HepG2 (cell line): ENCODE measurements around the gene FMR1. TPM values are rescaled to one million over a fixed set of nuclear protein-coding genes. Genes with fewer than 3 reads are reported as not detected.

Source experiments
- CEBPB ChIP-seq: IDR thresholded peaks from 2 replicates; pipeline ENCODE4 v1.6.1; 2011; ENCODE audit warnings: low read depth, low read length, improper control_type of control experiment, borderline replicate concordance
- ELF3 ChIP-seq: IDR thresholded peaks from 2 replicates; pipeline ENCODE4 v1.6.1; 2016; ENCODE audit warnings: missing genetic modification reagents, missing compliant biosample characterization
- HMGA1 ChIP-seq: sonication (generic); formaldehyde crosslinking; conservative IDR thresholded peaks from 2 replicates; pipeline ENCODE4 v1.4.0; 2020; ENCODE audit warnings: missing genetic modification reagents
- HNRNPH1 ChIP-seq: fragments of 200-400 bp; formaldehyde crosslinking; optimal IDR thresholded peaks from 2 replicates; pipeline ENCODE3; 2017; ENCODE audit warnings: mild to moderate bottlenecking, low read depth, low read length
- HNRNPLL ChIP-seq: fragments of 200-400 bp; formaldehyde crosslinking; IDR thresholded peaks from 2 replicates; pipeline ENCODE4 v1.6.1; 2017; ENCODE audit warnings: mild to moderate bottlenecking, low read depth, low read length; ENCODE audit not compliant: poor library complexity, severe bottlenecking
- KLF12 ChIP-seq: sonication (generic); formaldehyde crosslinking; IDR thresholded peaks from 2 replicates; pipeline ENCODE4 v1.4.0; 2020; ENCODE audit warnings: missing genetic modification reagents, borderline replicate concordance
- MAFG ChIP-seq: sonication (generic); formaldehyde crosslinking; IDR thresholded peaks from 2 replicates; pipeline ENCODE4 v1.5.1; 2020; ENCODE audit warnings: mild to moderate bottlenecking, missing genetic modification reagents
- NFKB2 ChIP-seq: sonication (generic); formaldehyde crosslinking; IDR thresholded peaks from 2 replicates; pipeline ENCODE4 v1.4.0; 2020; ENCODE audit warnings: missing genetic modification reagents, borderline replicate concordance
- NR2F2 ChIP-seq: IDR thresholded peaks from 2 replicates; pipeline ENCODE4 v1.6.1; 2012; ENCODE audit warnings: low read depth, inconsistent platforms, borderline replicate concordance
- SMYD3 ChIP-seq: sonication (generic); formaldehyde crosslinking; IDR thresholded peaks from 2 replicates; pipeline ENCODE4 v1.8.1; 2023; ENCODE audit warnings: mild to moderate bottlenecking, missing genetic modification reagents
- SNRNP70 ChIP-seq: fragments of 200-400 bp; formaldehyde crosslinking; IDR thresholded peaks from 2 replicates; pipeline ENCODE4 v1.6.1; 2017; ENCODE audit warnings: mild to moderate bottlenecking, low read depth, low read length, moderate library complexity
- SP4 ChIP-seq: sonication (generic); formaldehyde crosslinking; IDR thresholded peaks from 2 replicates; pipeline ENCODE4 v1.8.1; 2023; ENCODE audit warnings: mild to moderate bottlenecking, missing genetic modification reagents
- STAG1 ChIP-seq: sonication (generic); formaldehyde crosslinking; IDR thresholded peaks from 2 replicates; pipeline ENCODE4 v1.4.0; 2020; ENCODE audit warnings: missing genetic modification reagents
- TARDBP ChIP-seq: sonication (generic); formaldehyde crosslinking; IDR thresholded peaks from 2 replicates; pipeline ENCODE4 v1.8.0; 2022; ENCODE audit warnings: mild to moderate bottlenecking, missing genetic modification reagents
- TCF12 ChIP-seq, 2 experiments: fragments of 450-650 bp in 1 of 2; sonication (generic) in 1 of 2; formaldehyde crosslinking in 1 of 2; IDR thresholded peaks; 2 replicates each; pipeline versions ENCODE4 v1.6.1 to v1.8.0; 2017 to 2022; ENCODE audit warnings: antibody characterized with exemption in 1 of 2, mild to moderate bottlenecking in 1 of 2, missing genetic modification reagents in 1 of 2, moderate library complexity in 1 of 2
- ZBTB38 ChIP-seq: sonication (generic); formaldehyde crosslinking; IDR thresholded peaks from 2 replicates; pipeline ENCODE4 v1.5.1; 2020; ENCODE audit warnings: mild to moderate bottlenecking, missing genetic modification reagents
- ZNF337 ChIP-seq: sonication (generic); formaldehyde crosslinking; IDR thresholded peaks from 2 replicates; pipeline ENCODE4 v1.5.1; 2020; ENCODE audit warnings: missing genetic modification reagents, low read depth, mild to moderate bottlenecking, borderline replicate concordance
- ZNF777 ChIP-seq: sonication (generic); formaldehyde crosslinking; IDR thresholded peaks from 2 replicates; pipeline ENCODE4 v1.4.0; 2020; ENCODE audit warnings: missing genetic modification reagents
- polyA plus RNA-seq, 8 experiments: library from polyadenylated mRNA; depleted of rRNA in 3 of 8; stranded (reverse) in 7 of 8; unstranded in 1 of 8; fragments of >200 nt; fragmentation: Illumina TruSeq in 4 of 8; extraction: Trizol in 4 of 8; gene quantifications; 2 replicates each; pipeline versions ENCODE4 v1.2.1 to v1.2.3, GENCODE V29; 2011 to 2016; ENCODE audit warnings: low read depth in 4 of 8, missing spikeins in 1 of 8, mixed read lengths in 1 of 8; ENCODE audit not compliant: insufficient read depth in 1 of 8
- total RNA-seq, 5 experiments: library from RNA; depleted of rRNA; stranded (reverse); fragments of >200 nt; fragmentation: Illumina TruSeq; extraction: Trizol; gene quantifications; 2 replicates each; pipeline ENCODE4 v1.2.3, GENCODE V29; 2016; ENCODE audit warnings: low read depth in 1 of 5
- TF ChIP-seq, protein P1 (sequence below): sonication (generic); formaldehyde crosslinking; IDR thresholded peaks from 2 replicates; pipeline ENCODE4 v1.4.0; 2020; ENCODE audit warnings: missing genetic modification reagents, low read depth, mild to moderate bottlenecking, borderline replicate concordance
- TF ChIP-seq, protein P2 (sequence below): sonication (generic); formaldehyde crosslinking; IDR thresholded peaks from 2 replicates; pipeline ENCODE4 v1.9.0; 2021; ENCODE audit warnings: missing genetic modification reagents, mild to moderate bottlenecking, borderline replicate concordance
- TF ChIP-seq, protein P3 (sequence below): sonication (generic); formaldehyde crosslinking; IDR thresholded peaks from 2 replicates; pipeline ENCODE4 v1.8.0; 2022; ENCODE audit warnings: missing genetic modification reagents, mild to moderate bottlenecking, borderline replicate concordance
- TF ChIP-seq, protein P4 (sequence below): sonication (generic); formaldehyde crosslinking; IDR thresholded peaks from 2 replicates; pipeline ENCODE4 v1.5.1; 2020; ENCODE audit warnings: mild to moderate bottlenecking, missing genetic modification reagents, moderate library complexity
- TF ChIP-seq, protein P5 (sequence below): sonication (generic); formaldehyde crosslinking; IDR thresholded peaks from 2 replicates; pipeline ENCODE4 v1.9.0; 2021; ENCODE audit warnings: missing genetic modification reagents, borderline replicate concordance

Gene FMR1
- total and polyA plus RNA-seq, 2 of the 13 experiments (the other 11 are each of a cell fraction or from before 2014, with no cell fraction given) = 27.8 to 49.6 TPM

DNA sequence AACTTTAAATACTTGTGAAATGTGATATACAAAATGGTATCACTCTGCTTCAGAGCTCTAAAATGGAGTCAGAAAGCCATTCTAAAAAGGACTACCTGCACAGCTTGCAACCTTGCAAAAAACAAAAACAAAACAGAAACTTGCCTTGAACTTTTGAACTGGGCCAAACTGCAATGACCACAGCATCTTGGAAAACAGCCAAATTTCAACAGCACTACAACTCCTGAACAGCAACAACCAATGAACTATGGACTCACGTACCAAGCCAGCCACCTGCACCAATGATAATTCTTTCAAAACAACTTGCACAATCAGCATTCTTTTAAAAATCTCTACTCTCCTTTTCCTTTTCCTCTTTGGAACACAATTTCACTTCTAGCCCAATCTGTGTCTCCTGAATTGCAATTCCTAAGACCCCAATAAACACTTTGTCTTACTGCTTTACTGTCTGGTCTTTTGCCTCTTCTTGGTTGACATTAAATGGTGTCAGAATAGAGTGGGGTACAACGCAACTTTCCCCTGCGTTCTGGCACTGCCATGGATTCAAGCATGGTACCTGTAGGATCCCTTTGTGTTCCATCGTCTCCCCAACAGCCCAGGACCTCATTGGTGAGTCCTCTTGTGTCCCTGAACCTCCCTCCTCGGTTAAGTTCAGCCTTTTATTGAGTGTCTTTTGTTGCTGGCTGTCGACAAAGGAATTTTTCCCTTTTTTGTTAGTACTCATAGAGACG, 35.7 kb upstream of the FMR1 start (continued):
- TF ChIP-seq, protein P1, sequence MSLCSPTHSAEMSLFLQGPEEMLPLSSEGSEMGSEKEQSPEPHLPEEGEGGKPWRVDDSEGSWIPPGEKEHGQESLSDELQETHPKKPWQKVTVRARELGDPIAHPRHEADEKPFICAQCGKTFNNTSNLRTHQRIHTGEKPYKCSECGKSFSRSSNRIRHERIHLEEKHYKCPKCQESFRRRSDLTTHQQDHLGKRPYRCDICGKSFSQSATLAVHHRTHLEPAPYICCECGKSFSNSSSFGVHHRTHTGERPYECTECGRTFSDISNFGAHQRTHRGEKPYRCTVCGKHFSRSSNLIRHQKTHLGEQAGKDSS (CRISPR knock-in tag) = no peak
- TF ChIP-seq TCF12 (IDR thresholded peaks at IDR 0.05) (no peak), TCF12 (CRISPR knock-in tag; IDR thresholded peaks at IDR 0.05) (no peak), ZNF337 (CRISPR knock-in tag) (no peak), ZNF777 (CRISPR knock-in tag) (no peak), NR2F2 (no peak), HMGA1 (CRISPR knock-in tag) (no peak), HNRNPLL (no peak), KLF12 (no peak), TARDBP (CRISPR knock-in tag) (no peak), SP4 (CRISPR knock-in tag) (no peak), SMYD3 (CRISPR knock-in tag) (no peak), STAG1 (CRISPR knock-in tag) (0 out of 2 replicates have a peak, but pooled peaks have one; percentile 2), NFKB2 (no peak), HNRNPH1 (no peak), MAFG (CRISPR knock-in tag) (no peak), CEBPB (peak; percentile 70; the same call in 1 of the 2 replicates), ZBTB38 (CRISPR knock-in tag) (peak; percentile 55; the same call in 1 of the 2 replicates), SNRNP70 (no peak), ELF3 (CRISPR knock-in tag) (peak; percentile 76; the same call in 1 of the 2 replicates)
- TF ChIP-seq, protein P2, sequence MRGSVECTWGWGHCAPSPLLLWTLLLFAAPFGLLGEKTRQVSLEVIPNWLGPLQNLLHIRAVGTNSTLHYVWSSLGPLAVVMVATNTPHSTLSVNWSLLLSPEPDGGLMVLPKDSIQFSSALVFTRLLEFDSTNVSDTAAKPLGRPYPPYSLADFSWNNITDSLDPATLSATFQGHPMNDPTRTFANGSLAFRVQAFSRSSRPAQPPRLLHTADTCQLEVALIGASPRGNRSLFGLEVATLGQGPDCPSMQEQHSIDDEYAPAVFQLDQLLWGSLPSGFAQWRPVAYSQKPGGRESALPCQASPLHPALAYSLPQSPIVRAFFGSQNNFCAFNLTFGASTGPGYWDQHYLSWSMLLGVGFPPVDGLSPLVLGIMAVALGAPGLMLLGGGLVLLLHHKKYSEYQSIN = no peak
- TF ChIP-seq, protein P3, sequence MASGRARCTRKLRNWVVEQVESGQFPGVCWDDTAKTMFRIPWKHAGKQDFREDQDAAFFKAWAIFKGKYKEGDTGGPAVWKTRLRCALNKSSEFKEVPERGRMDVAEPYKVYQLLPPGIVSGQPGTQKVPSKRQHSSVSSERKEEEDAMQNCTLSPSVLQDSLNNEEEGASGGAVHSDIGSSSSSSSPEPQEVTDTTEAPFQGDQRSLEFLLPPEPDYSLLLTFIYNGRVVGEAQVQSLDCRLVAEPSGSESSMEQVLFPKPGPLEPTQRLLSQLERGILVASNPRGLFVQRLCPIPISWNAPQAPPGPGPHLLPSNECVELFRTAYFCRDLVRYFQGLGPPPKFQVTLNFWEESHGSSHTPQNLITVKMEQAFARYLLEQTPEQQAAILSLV (CRISPR knock-in tag) = no peak
- TF ChIP-seq, protein P4, sequence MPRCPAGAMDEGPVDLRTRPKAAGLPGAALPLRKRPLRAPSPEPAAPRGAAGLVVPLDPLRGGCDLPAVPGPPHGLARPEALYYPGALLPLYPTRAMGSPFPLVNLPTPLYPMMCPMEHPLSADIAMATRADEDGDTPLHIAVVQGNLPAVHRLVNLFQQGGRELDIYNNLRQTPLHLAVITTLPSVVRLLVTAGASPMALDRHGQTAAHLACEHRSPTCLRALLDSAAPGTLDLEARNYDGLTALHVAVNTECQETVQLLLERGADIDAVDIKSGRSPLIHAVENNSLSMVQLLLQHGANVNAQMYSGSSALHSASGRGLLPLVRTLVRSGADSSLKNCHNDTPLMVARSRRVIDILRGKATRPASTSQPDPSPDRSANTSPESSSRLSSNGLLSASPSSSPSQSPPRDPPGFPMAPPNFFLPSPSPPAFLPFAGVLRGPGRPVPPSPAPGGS (CRISPR knock-in tag) = no peak
- TF ChIP-seq, protein P5, sequence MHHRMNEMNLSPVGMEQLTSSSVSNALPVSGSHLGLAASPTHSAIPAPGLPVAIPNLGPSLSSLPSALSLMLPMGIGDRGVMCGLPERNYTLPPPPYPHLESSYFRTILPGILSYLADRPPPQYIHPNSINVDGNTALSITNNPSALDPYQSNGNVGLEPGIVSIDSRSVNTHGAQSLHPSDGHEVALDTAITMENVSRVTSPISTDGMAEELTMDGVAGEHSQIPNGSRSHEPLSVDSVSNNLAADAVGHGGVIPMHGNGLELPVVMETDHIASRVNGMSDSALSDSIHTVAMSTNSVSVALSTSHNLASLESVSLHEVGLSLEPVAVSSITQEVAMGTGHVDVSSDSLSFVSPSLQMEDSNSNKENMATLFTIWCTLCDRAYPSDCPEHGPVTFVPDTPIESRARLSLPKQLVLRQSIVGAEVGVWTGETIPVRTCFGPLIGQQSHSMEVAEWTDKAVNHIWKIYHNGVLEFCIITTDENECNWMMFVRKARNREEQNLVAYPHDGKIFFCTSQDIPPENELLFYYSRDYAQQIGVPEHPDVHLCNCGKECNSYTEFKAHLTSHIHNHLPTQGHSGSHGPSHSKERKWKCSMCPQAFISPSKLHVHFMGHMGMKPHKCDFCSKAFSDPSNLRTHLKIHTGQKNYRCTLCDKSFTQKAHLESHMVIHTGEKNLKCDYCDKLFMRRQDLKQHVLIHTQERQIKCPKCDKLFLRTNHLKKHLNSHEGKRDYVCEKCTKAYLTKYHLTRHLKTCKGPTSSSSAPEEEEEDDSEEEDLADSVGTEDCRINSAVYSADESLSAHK (CRISPR knock-in tag) = no peak
